Left renal cortex interstitium (tissue), 4 donors: ENCODE data around the gene ZNF254. TPM values are rescaled to one million over a fixed set of nuclear protein-coding genes. Genes with fewer than 3 reads are reported as not detected.

Source experiments
- polyA plus RNA-seq, 4 donors: library from polyadenylated mRNA; unstranded; fragments of 120-200 nt; gene quantifications; one replicate each; pipeline ENCODE4 v1.2.1, GENCODE V29; 2013; ENCODE audit not compliant: insufficient read length in 4 of 4

ZNF254 gene
- polyA plus RNA-seq, 4 donors: 28.6 to 39.6 (median 34.2) TPM

Other genes starting within 250 kb of the ZNF254 start
- 10 to 100 TPM in 3 of 4 donors, 1 to 10 TPM in 1; 9.7 to 18.5 (median 11.9) TPM for gene ZNF726, start 172.3 kb upstream of the ZNF254 start, polyA plus RNA-seq